Pancreas (tissue), 10 donors: ENCODE results near the gene SLC1A1. TPM values are rescaled to one million over a fixed set of nuclear protein-coding genes. Genes with fewer than 3 reads are reported as not detected.
A peak's percentile ranks its signal among the peaks of the same experiment; 100 is the strongest.

Experiments used
- ATAC-seq, 4 donors: fragments of 200-7000 bp; cut with Tn5 transposase; one replicate each; pipeline versions ENCODE4 v1.8.0 to v1.9.1; 2020; ENCODE audit warnings: mild to moderate bottlenecking in 4 of 4, moderate library complexity in 4 of 4
- DNase-seq, 6 donors: peaks; one replicate each; pipeline ENCODE4 v3.0.0-alpha.2; 2020
- FAIRE-seq: peaks from 2 replicates; lab custom pipeline; 2012; peaks lifted over from hg19 to GRCh38; lab: Jason Lieb, UNC
- H3K27ac ChIP-seq, 4 donors: fragments of 200-600 bp; sonication (generic); 1 replicate in 3 of 4; 2 replicates in 1 of 4; pipeline versions ENCODE4 v1.5.0 to v1.8.0; 2020
- H3K27me3 ChIP-seq, 4 donors: fragments of 200-600 bp; one replicate each; pipeline ENCODE4 v1.8.0; 2021
- H3K36me3 ChIP-seq, 3 donors: fragments of 200-600 bp; sonication (generic) in 1 of 3; one replicate each; pipeline versions ENCODE4 v1.5.0 to v1.8.0; 2020 to 2021
- H3K4me1 ChIP-seq, 3 donors: fragments of 200-600 bp; one replicate each; pipeline ENCODE4 v1.8.0; 2021
- H3K4me3 ChIP-seq, 4 donors: fragments of 200-600 bp; sonication (generic) in 2 of 4; one replicate each; pipeline versions ENCODE4 v1.5.0 to v1.8.0; 2020 to 2021
- H3K9me3 ChIP-seq, 4 donors: fragments of 200-600 bp; one replicate each; pipeline ENCODE4 v1.8.0; 2021
- CTCF ChIP-seq, 4 donors: fragments of 200-600 bp; sonication (generic) in 3 of 4; IDR thresholded peaks; one replicate each; pipeline versions ENCODE4 v1.5.0 to v1.8.0; 2021; ENCODE audit warnings: antibody characterized with exemption in 4 of 4
- WGBS, 2 donors: extraction: QIAGEN DNeasy Blood & Tissue Kit; methylation state at CpG; one replicate each; pipeline ENCODE4 v1.1.7; 2013; 5-methylcytosine and 5-hydroxymethylcytosine counted together
- intact Hi-C, 3 donors: fragments of 100-400 bp; cut with DNase I; formaldehyde crosslinking; loops; one replicate each; pipeline versions ENCODE4 v1.11.1 to v1.14.2; 2022
- polyA plus RNA-seq, 2 donors: library from polyadenylated mRNA; stranded (reverse); fragments of 200-250 nt; gene quantifications; one replicate each; pipeline ENCODE4 v1.2.3, GENCODE V29; 2013
- total RNA-seq, 6 donors: library from RNA; stranded (reverse); fragmentation: NEBNext Ultra II Directional in 4 of 6; extraction: Animal tissue kit (Norgen Biotek cat#: 25700) in 4 of 6; gene quantifications; one replicate each; pipeline versions ENCODE4 v1.2.1 to v1.2.4, GENCODE V29; 2021 to 2023
- donor health status: healthy with polysubstance abuse.
- donor health status: DM: no; HTN: no; CAD: no; lungs with moderate emphysema.
- donor health status: DM: no; HTN: no; CAD: no.
- donor health status: control.
- donor health status: control.
- donor health status: Bipolar disorder and iron deficiency.
- donor health status: DM: yes; HTN: yes; CAD: no.
- donor health status: DM: no; HTN: no; CAD: no.
- donor health status: DM: no; HTN: no; CAD: no.
- donor health status: DM: yes; HTN: yes; CAD: no.

The SLC1A1 gene
- total and polyA plus RNA-seq, 8 donors: 1.3 to 4.9 (median 2.5) TPM

GRCh38 chr9:4490705-4491625, 697 bp downstream of the SLC1A1 start:
- no peaks in the 10 kb centered on the region for H3K9me3 ChIP-seq
- WGBS, 2 donors: 1% methylated on average over 45 to 52 of the region's 52 CpGs
- intact Hi-C loops: no loop called here
- peak overlapping the region in 3 of 4 donors; percentile 19 to 84 (median 59) for H3K27ac ChIP-seq
- no peaks in the 10 kb centered on the region for H3K27me3 ChIP-seq
- H3K36me3 ChIP-seq: no peaks in the 10 kb centered on the region
- DNase-seq (peak in 2 of 6 donors; percentile 62 to 67), ATAC-seq (peak in 3 of 4 donors; percentile 5 to 17 (median 9)), FAIRE-seq (no peak)
- peaks cover 0 to 3% (median 0%) of the 10 kb centered on the region in 3 donors for H3K4me1 ChIP-seq
- TF ChIP-seq CTCF (IDR thresholded peaks at IDR 0.05): no peak
- H3K4me3 ChIP-seq: peak overlapping the region; percentile 55 to 74 (median 64)

DNA sequence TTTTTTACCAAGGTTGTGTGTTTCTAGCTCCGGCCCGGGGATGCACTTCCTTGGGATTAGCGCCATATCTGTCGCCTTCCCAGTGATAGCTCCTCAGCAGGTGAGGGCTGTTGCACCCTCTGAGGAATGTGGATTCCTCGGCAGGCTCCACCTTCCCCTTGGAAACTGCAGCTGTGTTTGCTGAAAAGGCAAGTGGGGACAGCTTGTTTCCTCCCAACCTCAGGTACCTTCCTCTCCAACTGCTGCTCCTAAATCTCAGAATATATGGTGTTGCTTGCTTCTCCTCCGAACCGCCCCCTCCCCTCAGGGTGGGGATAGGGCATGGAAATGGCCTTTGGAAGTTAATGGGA, 1.3 kb downstream of the SLC1A1 start:
- H3K36me3 ChIP-seq: no peaks in the 10 kb centered on the region
- no peak for ATAC-seq
- no peaks in the 10 kb centered on the region for H3K9me3 ChIP-seq
- no peaks in the 10 kb centered on the region for H3K27me3 ChIP-seq
- no peak for TF ChIP-seq CTCF (IDR thresholded peaks at IDR 0.05)
- intact Hi-C loops: no loop called here
- no peak for DNase-seq
- no peak overlapping the region for H3K27ac ChIP-seq
- H3K4me1 ChIP-seq: peaks cover 0 to 3% (median 0%) of the 10 kb centered on the region in 3 donors
- WGBS, 2 donors: 26 to 42% methylated on average over 7 of the region's 7 CpGs
- no peak for FAIRE-seq
- peak overlapping the region in 2 of 4 donors; percentile 67 to 74 for H3K4me3 ChIP-seq

DNA sequence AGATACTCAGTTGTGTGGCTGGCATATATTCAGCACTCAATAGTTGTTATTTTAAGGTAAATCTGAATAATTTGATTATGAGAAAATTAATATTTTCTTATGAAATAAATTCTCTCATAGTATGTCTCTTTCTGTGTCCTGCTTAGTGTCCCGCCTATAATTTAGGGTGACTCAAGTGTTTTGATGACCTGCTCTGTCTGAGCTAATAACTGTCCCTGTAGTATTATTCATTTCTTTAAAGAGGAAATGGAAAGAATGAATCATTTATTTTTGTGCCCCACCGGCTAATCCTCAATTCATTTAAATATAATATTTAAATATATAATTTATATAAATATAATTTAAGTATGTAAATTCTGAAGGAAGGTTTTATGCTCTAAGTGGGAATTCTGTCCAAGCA, 4.1 kb downstream of the SLC1A1 start:
- Histone ChIP-seq H3K27ac (no peak overlapping the region), H3K4me1 (peaks cover 0 to 3% (median 0%) of the 10 kb centered on the region in 3 donors), H3K27me3 (no peaks in the 10 kb centered on the region), H3K36me3 (no peaks in the 10 kb centered on the region), H3K9me3 (no peaks in the 10 kb centered on the region), H3K4me3 (no peak overlapping the region)
- 83 to 88% methylated on average over 2 of the region's 2 CpGs for WGBS, 2 donors
- TF ChIP-seq CTCF (IDR thresholded peaks at IDR 0.05): no peak
- no peak for FAIRE-seq
- intact Hi-C loops: no loop called here
- DNase-seq: no peak
- no peak for ATAC-seq

DNA sequence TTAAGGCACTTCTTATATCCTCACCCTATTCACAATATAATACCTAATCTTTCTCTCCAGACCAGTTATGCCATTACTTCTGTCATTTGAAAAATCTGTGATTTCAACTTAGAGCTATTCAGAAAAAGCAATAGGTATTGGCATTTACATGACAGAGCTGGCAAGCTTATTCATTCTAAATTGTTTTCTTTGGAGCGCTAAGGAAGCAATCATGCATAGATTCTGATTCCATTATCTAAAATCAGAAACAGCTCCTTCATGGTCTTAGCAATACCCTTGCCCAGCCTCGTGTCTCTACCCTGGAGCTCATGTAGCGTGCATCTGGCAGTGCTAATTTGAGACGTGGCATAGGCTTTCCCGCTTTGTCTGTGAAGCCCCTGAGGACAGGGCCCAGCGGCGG, 4.5 kb downstream of the SLC1A1 start:
- DNase-seq (no peak), ATAC-seq (no peak), FAIRE-seq (no peak)
- no peak overlapping the region for H3K27ac ChIP-seq
- H3K27me3 ChIP-seq: no peaks in the 10 kb centered on the region
- intact Hi-C loops: no loop called here
- H3K4me3 ChIP-seq: no peak overlapping the region
- no peaks in the 10 kb centered on the region for H3K9me3 ChIP-seq
- peaks cover 0 to 3% (median 0%) of the 10 kb centered on the region in 3 donors for H3K4me1 ChIP-seq
- TF ChIP-seq CTCF (IDR thresholded peaks at IDR 0.05): no peak
- H3K36me3 ChIP-seq: no peaks in the 10 kb centered on the region
- WGBS, 2 donors: 84 to 94% methylated on average over 7 of the region's 7 CpGs

GRCh38 chr9:4495537-4495936, 5.3 kb downstream of the SLC1A1 start:
- ATAC-seq (no peak), FAIRE-seq (no peak), DNase-seq (no peak)
- intact Hi-C loops: no loop called here
- H3K36me3 ChIP-seq: no peaks in the 10 kb centered on the region
- WGBS, 2 donors: 63 to 79% methylated on average over 4 of the region's 4 CpGs
- H3K4me3 ChIP-seq: no peak overlapping the region
- H3K9me3 ChIP-seq: no peaks in the 10 kb centered on the region
- H3K4me1 ChIP-seq: peaks cover 0 to 3% (median 0%) of the 10 kb centered on the region in 3 donors
- H3K27me3 ChIP-seq: no peaks in the 10 kb centered on the region
- no peak for TF ChIP-seq CTCF (IDR thresholded peaks at IDR 0.05)
- no peak overlapping the region for H3K27ac ChIP-seq
